Activated CD4-positive, alpha-beta T cell treated with anti-CD3 and anti-CD28 coated beads, Interleukin-2, amount 10 ng/mL, durations not matched to agents 7 days and 5 days (primary cell): ENCODE data around the gene FYN. TPM values are rescaled to one million over a fixed set of nuclear protein-coding genes. Genes with fewer than 3 reads are reported as not detected.
"Not testable (repeated sequence)": the region's sequence is repeated elsewhere in the genome, so short reads cannot be mapped to it uniquely, and the experiment has no call there.

ENCODE experiments used
- CTCF ChIA-PET: fragments of 350-600 bp; sonication (Branson Sonifier 250); formaldehyde crosslinking; loops from one replicate; lab custom pipeline; 2021; ENCODE audit warnings: antibody characterized with exemption; lab: Charles Lee
- POLR2A ChIA-PET: fragments of 350-600 bp; sonication (Branson Sonifier 250); formaldehyde crosslinking; loops from one replicate; lab custom pipeline; 2021; ENCODE audit warnings: antibody characterized with exemption; lab: Charles Lee
- DNase-seq: peaks from one replicate; pipeline ENCODE4 v3.0.0-alpha.2; 2020
- H3K27ac Mint-ChIP-seq: one replicate; pipeline ENCODE4 v1.8.0; 2021; ENCODE audit warnings: mild to moderate bottlenecking, moderate library complexity, mixed read lengths
- H3K27me3 Mint-ChIP-seq: one replicate; pipeline ENCODE4 v1.8.0; 2021; ENCODE audit warnings: mixed read lengths
- H3K36me3 Mint-ChIP-seq: one replicate; pipeline ENCODE4 v1.8.0; 2021; ENCODE audit warnings: low read depth, mixed read lengths
- H3K4me1 Mint-ChIP-seq: one replicate; pipeline ENCODE4 v1.8.0; 2021; ENCODE audit warnings: mixed read lengths
- H3K4me3 Mint-ChIP-seq: one replicate; pipeline ENCODE4 v1.8.0; 2021; ENCODE audit warnings: mild to moderate bottlenecking, moderate library complexity, mixed read lengths
- H3K9me3 Mint-ChIP-seq: one replicate; pipeline ENCODE4 v1.8.0; 2021; ENCODE audit warnings: mixed read lengths
- total RNA-seq, 2 experiments: library from RNA; stranded (reverse); gene quantifications; one replicate each; pipeline ENCODE4 v1.2.3, GENCODE V29; 2021

FYN gene
- total RNA-seq, 2 experiments from 2014 or later: 179 to 225 TPM

GRCh38 chr6:111837007-111837406 is 36.2 kb downstream of the FYN start:
- Mint-ChIP-seq H3K4me3 (peak overlapping the region; percentile 53), H3K4me1 (peaks cover 40% of the 10 kb centered on the region), H3K9me3 (no peaks in the 10 kb centered on the region), H3K27me3 (no peaks in the 10 kb centered on the region), H3K27ac (peak overlapping the region; percentile 89), H3K36me3 (peaks cover 52% of the 10 kb centered on the region)
- DNase-seq: no peak
- POLR2A ChIA-PET: interaction anchor here (0.7 kb wide), 1 partner anchor 33 kb away, joined by 3 read pairs; no protein-coding TSS in a partner anchor
- CTCF ChIA-PET: interaction anchor here (1.3 to 2.8 kb wide), 2 partner anchors 13 to 74 kb away, joined by 3 to 9 read pairs; no protein-coding TSS in a partner anchor

GRCh38 chr6:111835807-111836206 is 37.4 kb downstream of the FYN start:
- Mint-ChIP-seq H3K4me1 (peaks cover 46% of the 10 kb centered on the region), H3K9me3 (no peaks in the 10 kb centered on the region), H3K27ac (peak overlapping the region; percentile 73), H3K36me3 (peaks cover 57% of the 10 kb centered on the region), H3K27me3 (no peaks in the 10 kb centered on the region), H3K4me3 (no peak overlapping the region)
- POLR2A ChIA-PET: no interaction called here
- CTCF ChIA-PET: interaction anchor here (2.8 kb wide), 1 partner anchor 11 kb away, joined by 9 read pairs; no protein-coding TSS in a partner anchor
- DNase-seq: no peak

GRCh38 chr6:111835398-111835797 is 37.9 kb downstream of the FYN start:
- CTCF ChIA-PET: interaction anchor here (2.8 kb wide), 1 partner anchor 11 kb away, joined by 9 read pairs; no protein-coding TSS in a partner anchor
- peaks cover 60% of the 10 kb centered on the region for H3K36me3 Mint-ChIP-seq
- POLR2A ChIA-PET, H3K27me3 Mint-ChIP-seq, DNase-seq, H3K4me3 Mint-ChIP-seq, H3K9me3 Mint-ChIP-seq: not testable (repeated sequence)
- peak overlapping the region; percentile 73 for H3K27ac Mint-ChIP-seq
- peaks cover 50% of the 10 kb centered on the region for H3K4me1 Mint-ChIP-seq

- ChIA-PET POLR2A (no interaction called here), CTCF (interaction anchor here (0.8 to 2.8 kb wide), 2 partner anchors 10 to 209 kb away, joined by 3 to 9 read pairs; no protein-coding TSS in a partner anchor)
- Mint-ChIP-seq H3K9me3 (no peaks in the 10 kb centered on the region), H3K4me1 (peaks cover 56% of the 10 kb centered on the region), H3K36me3 (peaks cover 54% of the 10 kb centered on the region), H3K4me3 (no peak overlapping the region), H3K27me3 (no peaks in the 10 kb centered on the region), H3K27ac (no peak overlapping the region)
- DNase-seq: no peak
These were observed 38.9 kb downstream of the FYN start for GRCh38 chr6:111834356-111834755.

- H3K27me3 Mint-ChIP-seq: no peaks in the 10 kb centered on the region
- ChIA-PET POLR2A (interaction anchor here (1.3 kb wide), 1 partner anchor 9 kb away, joined by 3 read pairs; no protein-coding TSS in a partner anchor), CTCF (interaction anchor here (1.0 to 3.0 kb wide), 3 partner anchors 9 to 27 kb away, joined by 3 to 7 read pairs (median 6); no protein-coding TSS in a partner anchor)
- H3K36me3 Mint-ChIP-seq: peaks cover 58% of the 10 kb centered on the region
- H3K4me3 Mint-ChIP-seq: peak overlapping the region; percentile 61
- H3K27ac Mint-ChIP-seq: peak overlapping the region; percentile 89
- DNase-seq: no peak
- peaks cover 62% of the 10 kb centered on the region for H3K4me1 Mint-ChIP-seq
- H3K9me3 Mint-ChIP-seq: no peaks in the 10 kb centered on the region
These were observed 40.3 kb downstream of the FYN start for GRCh38 chr6:111832833-111833418.

GRCh38 chr6:111831408-111831807 is 41.8 kb downstream of the FYN start:
- POLR2A ChIA-PET: no interaction called here
- Mint-ChIP-seq H3K9me3 (no peaks in the 10 kb centered on the region), H3K36me3 (peaks cover 53% of the 10 kb centered on the region)

GRCh38 chr6:111829998-111830397 is 43.3 kb downstream of the FYN start:
- Mint-ChIP-seq H3K9me3 (no peaks in the 10 kb centered on the region), H3K27me3 (no peaks in the 10 kb centered on the region), H3K4me3 (no peak overlapping the region), H3K4me1 (peaks cover 72% of the 10 kb centered on the region), H3K27ac (no peak overlapping the region), H3K36me3 (peaks cover 42% of the 10 kb centered on the region)
- DNase-seq: no peak
- POLR2A ChIA-PET: no interaction called here
- CTCF ChIA-PET: interaction anchor here (1.2 to 2.1 kb wide), 2 partner anchors 12 to 24 kb away, joined by 3 to 9 read pairs; no protein-coding TSS in a partner anchor

More at GRCh38 chr6:111831408-111831807, 41.8 kb downstream of the FYN start:
- no peak overlapping the region for H3K27ac Mint-ChIP-seq
- no peaks in the 10 kb centered on the region for H3K27me3 Mint-ChIP-seq
- DNase-seq: no peak
- CTCF ChIA-PET: interaction anchor here (1.1 to 3.0 kb wide), 3 partner anchors 9 to 14 kb away, joined by 3 to 7 read pairs (median 4); no protein-coding TSS in a partner anchor
- H3K4me1 Mint-ChIP-seq: peaks cover 74% of the 10 kb centered on the region
- H3K4me3 Mint-ChIP-seq: no peak overlapping the region

GRCh38 chr6:111829581-111829980 is 43.7 kb downstream of the FYN start:
- Mint-ChIP-seq H3K27me3 (no peaks in the 10 kb centered on the region), H3K36me3 (peaks cover 39% of the 10 kb centered on the region), H3K9me3 (no peaks in the 10 kb centered on the region), H3K4me3 (no peak overlapping the region), H3K27ac (no peak overlapping the region), H3K4me1 (peaks cover 72% of the 10 kb centered on the region)
- POLR2A ChIA-PET: interaction anchor here (0.5 kb wide), 1 partner anchor 70 kb away, joined by 3 read pairs; no protein-coding TSS in a partner anchor
- no peak for DNase-seq
- CTCF ChIA-PET: interaction anchor here (1.2 to 2.1 kb wide), 2 partner anchors 11 to 24 kb away, joined by 3 to 9 read pairs; no protein-coding TSS in a partner anchor

- POLR2A ChIA-PET: no interaction called here
- no peak for DNase-seq
- Mint-ChIP-seq H3K27ac (no peak overlapping the region), H3K4me3 (no peak overlapping the region), H3K27me3 (no peaks in the 10 kb centered on the region), H3K9me3 (no peaks in the 10 kb centered on the region), H3K4me1 (peaks cover 73% of the 10 kb centered on the region), H3K36me3 (peaks cover 34% of the 10 kb centered on the region)
- CTCF ChIA-PET: interaction anchor here (1.2 to 2.1 kb wide), 2 partner anchors 10 to 25 kb away, joined by 3 to 9 read pairs; no protein-coding TSS in a partner anchor
These were observed 44.4 kb downstream of the FYN start for GRCh38 chr6:111828809-111829208.

GRCh38 chr6:111825439-111826086 is 47.7 kb downstream of the FYN start:
- POLR2A ChIA-PET: no interaction called here
- H3K36me3 Mint-ChIP-seq: peaks cover 35% of the 10 kb centered on the region
- no peak overlapping the region for H3K4me3 Mint-ChIP-seq

GRCh38 chr6:111824608-111825337 is 48.5 kb downstream of the FYN start:
- Mint-ChIP-seq H3K4me1 (peaks cover 58% of the 10 kb centered on the region), H3K27ac (peak overlapping the region; percentile 80), H3K9me3 (no peaks in the 10 kb centered on the region), H3K4me3 (peak overlapping the region; percentile 3), H3K27me3 (no peaks in the 10 kb centered on the region), H3K36me3 (peaks cover 32% of the 10 kb centered on the region)
- POLR2A ChIA-PET: interaction anchor here (1.3 kb wide), 1 partner anchor 13 kb away, joined by 3 read pairs; no protein-coding TSS in a partner anchor
- CTCF ChIA-PET: interaction anchor here (0.9 to 5.2 kb wide), 15 partner anchors 8 to 167 kb away, joined by 3 to 22 read pairs (median 4); no protein-coding TSS in a partner anchor
- DNase-seq: no peak

More at GRCh38 chr6:111825439-111826086, 47.7 kb downstream of the FYN start:
- DNase-seq: no peak
- Mint-ChIP-seq H3K4me1 (peaks cover 64% of the 10 kb centered on the region), H3K9me3 (no peaks in the 10 kb centered on the region), H3K27me3 (no peaks in the 10 kb centered on the region), H3K27ac (peak overlapping the region; percentile 77)
- CTCF ChIA-PET: interaction anchor here (0.9 to 5.2 kb wide), 14 partner anchors 8 to 129 kb away, joined by 3 to 22 read pairs (median 6); no protein-coding TSS in a partner anchor
